Activated CD4-positive, alpha-beta T cell treated with anti-CD3 and anti-CD28 coated beads for 1 hour (primary cell): ENCODE measurements around the gene SLC25A5.
"Not testable (repeated sequence)": the region's sequence is repeated elsewhere in the genome, so short reads cannot be mapped to it uniquely, and the experiment has no call there.

Source experiments
- DNase-seq: peaks from one replicate; pipeline ENCODE4 v3.0.0-alpha.2; 2020

SLC25A5 gene

GRCh38 chrX:119467842-119468550 lies at the start of gene SLC25A5:
Gene SLC25A5 (plus strand): TSS chrX:119468444. CDS start chrX:119468516, 72 bp downstream.
- DNase-seq, result peak; percentile 75

DNA sequence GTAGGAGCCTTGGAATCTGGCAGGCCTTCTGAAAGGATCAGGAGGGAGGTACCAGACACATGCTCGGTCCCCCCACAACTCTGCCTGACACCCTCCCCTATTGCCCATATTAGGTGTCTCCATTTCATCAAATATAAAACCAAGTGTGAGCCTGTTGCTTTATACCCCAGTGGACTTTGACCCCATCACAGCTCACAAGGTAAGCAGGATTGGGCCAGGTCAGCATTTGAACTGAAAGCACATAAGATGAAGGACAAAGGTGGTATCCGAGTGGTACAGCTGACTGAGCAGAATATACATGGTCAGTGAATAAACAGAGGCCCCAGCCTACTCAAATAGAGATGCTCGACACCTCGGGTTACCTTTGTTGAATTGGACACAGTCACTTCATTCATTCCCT lies 49.1 kb upstream of the SLC25A5 start:
- no peak for DNase-seq

- DNase-seq, result no peak
These were observed 48.3 kb upstream of the SLC25A5 start for GRCh38 chrX:119419898-119420297.

- no peak for DNase-seq
These were observed 47.1 kb upstream of the SLC25A5 start for GRCh38 chrX:119421016-119421705.

- no peak for DNase-seq
These were observed 44.6 kb upstream of the SLC25A5 start for GRCh38 chrX:119423631-119424030.

DNA sequence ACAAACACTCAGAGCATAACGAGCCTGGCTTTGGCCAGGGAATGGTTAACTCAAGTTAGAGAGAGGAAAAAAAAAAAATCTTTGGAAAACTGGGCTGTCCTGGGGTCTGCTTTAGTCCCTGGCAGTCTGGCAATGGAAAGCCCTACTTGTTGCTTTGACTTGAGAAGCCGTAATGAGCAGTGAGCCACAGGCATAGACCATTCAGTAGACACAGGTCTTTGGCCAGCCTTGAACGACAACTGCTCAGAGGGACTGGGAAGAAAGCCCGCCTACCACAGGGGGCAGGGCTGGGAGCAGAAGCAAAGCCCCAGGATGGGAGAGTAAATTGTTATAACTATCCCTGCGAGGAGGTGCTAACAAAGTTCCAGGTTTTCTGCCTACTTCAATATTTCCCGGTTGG lies 43.2 kb upstream of the SLC25A5 start:
- no peak for DNase-seq

DNA sequence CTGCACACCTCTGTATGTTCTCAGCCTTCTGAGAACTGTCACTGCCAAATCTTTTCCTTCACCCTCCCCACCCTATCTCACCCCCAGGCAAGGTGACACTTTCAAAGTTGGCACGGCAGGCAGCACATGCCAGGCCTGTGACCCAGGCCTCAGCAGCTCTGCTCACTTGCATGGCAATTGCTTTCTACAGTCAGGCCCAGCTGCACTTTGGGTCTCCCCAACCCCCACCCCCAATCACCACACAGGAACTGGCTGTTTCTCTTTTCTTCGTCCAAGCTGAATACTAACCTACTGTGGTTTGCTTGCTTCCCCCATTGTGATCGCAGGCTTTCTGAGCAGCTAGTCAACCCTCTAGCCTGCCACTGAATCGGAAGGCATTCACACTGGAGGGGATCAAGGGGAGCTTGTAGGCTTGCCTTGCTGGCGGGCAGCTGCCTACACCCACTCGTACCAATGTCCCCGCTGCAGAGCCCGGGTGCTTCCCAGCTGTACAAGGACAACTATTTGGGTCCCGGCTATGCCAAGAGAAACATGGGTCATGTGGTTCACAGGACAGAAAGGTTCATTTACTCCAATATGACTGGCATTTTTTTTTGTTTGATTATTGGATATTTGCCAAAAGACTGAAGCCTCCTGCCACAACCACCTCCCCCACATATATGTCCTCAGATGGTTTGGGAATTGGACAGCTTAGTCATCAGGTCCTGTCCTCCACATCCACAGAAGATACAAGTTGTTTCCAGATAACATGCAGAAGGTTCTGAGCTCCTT lies 41.0 kb upstream of the SLC25A5 start:
- no peak for DNase-seq

DNA sequence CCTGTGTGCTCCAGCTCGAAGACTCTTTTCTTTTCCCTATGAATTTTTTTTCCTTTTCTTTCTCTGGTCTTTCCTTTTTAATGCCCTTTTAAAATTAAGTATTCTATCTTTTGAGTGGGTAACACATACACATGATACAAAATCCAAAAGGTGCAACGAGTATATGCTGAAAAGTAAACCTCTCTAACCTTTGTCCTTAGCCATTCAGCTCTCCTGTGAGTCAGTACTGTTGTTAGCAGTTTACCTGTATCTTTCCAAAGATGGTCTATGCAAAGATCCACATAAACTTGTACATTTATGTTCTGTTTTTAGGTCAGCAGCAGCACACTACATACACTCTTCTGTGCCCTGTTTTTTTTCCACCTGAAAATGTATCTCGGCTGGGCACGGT lies 40.5 kb upstream of the SLC25A5 start:
- no peak for DNase-seq

DNA sequence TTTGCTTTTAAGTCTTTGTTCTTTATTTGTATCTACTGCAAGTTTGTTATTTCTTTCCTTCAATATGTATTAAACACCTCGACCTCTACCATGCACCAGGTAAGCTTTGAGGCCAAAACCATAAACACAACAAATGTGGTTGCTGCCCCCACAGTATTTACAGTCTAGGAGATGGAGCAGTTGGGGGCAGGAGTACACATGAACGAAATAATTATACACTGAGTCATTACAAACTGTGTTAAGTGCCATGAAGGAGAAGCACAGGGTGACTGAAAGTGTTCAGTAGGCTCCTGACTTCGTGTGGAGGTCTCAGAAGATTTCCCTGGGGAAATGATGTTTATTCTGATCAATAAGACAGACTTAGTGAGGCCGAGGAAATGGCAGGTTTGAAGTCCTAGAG lies 38.8 kb upstream of the SLC25A5 start:
- DNase-seq, result no peak

GRCh38 chrX:119441295-119441694 lies 26.9 kb upstream of the SLC25A5 start:
- not testable (repeated sequence) for DNase-seq

DNA sequence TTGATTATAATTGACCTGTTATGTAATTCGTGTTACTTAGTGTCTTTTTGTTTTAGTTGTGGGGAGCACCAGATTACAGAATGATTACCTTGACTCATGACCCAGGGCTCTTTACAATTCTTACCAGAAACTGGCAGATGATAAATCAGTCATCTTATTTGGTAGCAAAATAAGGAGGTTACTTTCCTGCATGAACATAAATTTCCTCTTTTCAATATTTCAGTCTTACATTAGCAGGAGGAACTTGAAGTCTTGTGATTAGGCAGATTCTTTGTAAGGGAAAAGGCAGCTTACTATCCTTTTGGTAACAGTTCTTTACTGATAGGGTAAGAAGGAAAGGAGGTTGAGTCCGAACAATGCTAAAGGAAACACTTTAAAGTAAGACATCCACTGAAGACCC lies 26.0 kb upstream of the SLC25A5 start:
- DNase-seq, result no peak

DNA sequence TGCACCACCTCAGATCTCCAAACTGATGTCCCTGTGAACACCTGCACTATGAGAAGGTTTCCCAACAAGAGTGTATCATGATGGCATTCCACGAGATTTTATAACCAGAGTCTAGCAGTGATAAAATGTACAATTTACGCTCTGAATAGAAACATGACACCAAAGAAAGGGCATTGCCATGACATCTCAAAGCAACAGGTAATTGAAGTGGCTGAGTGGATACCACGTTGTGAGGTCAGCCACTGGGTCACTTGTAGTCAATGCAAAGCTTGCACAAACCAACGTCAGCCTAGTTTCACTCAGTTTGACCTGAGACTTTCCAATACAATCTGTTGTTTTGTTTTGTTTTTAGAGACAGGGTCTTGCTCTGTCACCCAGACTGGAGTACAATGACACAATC lies 15.0 kb upstream of the SLC25A5 start:
- no peak for DNase-seq

- no peak for DNase-seq
These were observed 13.0 kb upstream of the SLC25A5 start for GRCh38 chrX:119455264-119455663.

GRCh38 chrX:119459181-119459580 lies 9.1 kb upstream of the SLC25A5 start:
- no peak for DNase-seq

- no peak for DNase-seq
These were observed 2.7 kb upstream of the SLC25A5 start for GRCh38 chrX:119465555-119465954.

DNA sequence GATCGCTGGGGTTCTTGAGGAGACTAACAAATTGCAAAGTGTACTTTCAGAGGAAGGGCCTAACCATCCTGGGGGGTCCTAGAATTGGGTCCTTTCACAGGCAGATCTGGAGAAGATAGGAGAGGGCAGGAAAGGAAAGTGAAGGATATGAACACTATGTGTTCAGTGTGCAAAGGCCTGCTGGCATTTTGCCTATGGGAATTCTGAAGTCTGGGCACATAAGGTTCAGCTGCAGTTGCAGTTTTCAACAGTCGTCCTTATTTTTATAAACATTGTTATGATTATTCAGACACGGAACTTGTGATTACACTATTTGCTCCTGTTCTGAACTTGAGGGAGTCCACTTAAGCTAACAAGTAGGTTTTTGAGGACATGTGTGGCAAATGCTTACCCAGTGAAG lies 1.3 kb upstream of the SLC25A5 start:
- DNase-seq, result no peak

DNA sequence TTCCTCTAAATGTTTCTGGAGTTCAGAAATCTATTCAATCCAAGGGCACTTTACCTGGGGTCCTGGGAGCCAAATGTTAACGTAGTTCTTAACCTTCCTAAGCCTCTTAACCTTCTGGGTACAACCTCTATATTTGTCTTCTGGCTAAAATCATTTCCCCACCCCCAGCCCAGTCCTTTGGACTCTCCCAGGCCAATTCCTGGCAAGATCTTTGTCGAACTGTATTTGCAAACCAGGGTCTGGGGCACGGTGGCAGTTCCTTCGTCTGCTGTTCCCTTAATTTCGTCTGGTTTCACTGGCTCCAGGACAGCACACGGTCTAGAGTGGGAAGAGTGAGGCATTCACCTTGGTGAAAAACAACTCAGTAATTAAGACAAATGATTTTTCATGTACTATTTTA lies 811 bp upstream of the SLC25A5 start:
- DNase-seq, result no peak

GRCh38 chrX:119468551-119469312 lies 488 bp downstream of the SLC25A5 start:
- peak; percentile 77 for DNase-seq

- DNase-seq, result no peak
These were observed 1.0 kb downstream of the SLC25A5 start for GRCh38 chrX:119469313-119469635.

GRCh38 chrX:119474615-119475388 lies 6.6 kb downstream of the SLC25A5 start:
- DNase-seq, result no peak

DNA sequence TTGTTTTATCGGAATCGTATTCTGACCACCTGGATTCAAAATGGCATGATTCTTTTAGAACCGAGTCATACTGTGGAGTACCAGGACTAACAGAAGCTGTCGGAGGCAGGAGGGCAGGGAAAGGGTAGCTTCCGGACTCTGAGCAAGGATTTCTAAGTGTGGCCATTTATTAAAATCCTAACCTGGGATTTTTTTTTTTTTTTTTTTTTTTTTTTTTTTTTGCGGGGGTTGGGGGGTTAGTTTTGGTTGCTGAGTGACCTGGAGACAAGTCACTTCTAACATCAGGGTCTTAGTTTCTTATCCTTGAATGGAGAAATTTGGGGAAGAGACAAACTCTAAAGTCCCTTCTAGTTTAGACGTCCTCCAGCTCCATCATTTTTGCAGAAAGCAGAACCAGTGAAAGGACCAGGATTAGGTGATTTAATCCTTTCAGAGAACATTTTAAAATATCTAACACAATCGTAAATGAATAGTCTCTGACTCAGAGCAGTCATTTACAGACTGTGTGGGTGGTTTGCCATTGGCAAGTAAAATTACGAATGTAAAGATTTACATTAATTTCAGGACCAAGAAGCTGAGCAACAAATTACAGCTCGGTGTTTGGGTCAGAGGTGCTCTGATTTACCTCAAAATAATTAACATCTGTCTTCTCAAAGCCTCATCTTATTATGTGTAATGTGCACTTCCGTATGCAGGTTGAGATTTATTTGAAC lies 7.3 kb downstream of the SLC25A5 start:
- DNase-seq, result no peak

DNA sequence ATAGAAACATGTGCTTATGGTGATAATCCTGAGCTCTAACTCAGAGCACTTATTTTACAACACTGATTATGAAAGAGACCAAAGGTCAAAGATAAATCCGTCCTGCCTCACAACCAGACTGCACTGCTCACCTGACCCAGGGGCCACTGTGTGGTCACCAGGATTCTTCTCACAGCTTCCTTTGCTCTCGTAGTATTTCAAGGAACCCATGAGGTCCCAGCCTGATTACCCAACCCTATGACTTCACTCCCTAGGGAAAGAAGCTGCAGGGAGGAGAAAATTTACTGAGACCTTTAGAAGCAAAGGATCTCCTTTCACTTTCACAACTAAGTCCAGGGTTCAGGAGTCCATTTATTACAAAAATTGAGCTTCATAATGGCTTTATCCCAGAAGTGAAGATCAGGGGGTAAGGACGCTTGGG lies 9.6 kb downstream of the SLC25A5 start:
- DNase-seq, result no peak
